ENCODE measurements around the gene SUMF1.

The SUMF1 gene

GRCh38 chr3:4411236-4411635, 55.8 kb downstream of the SUMF1 start:
- TF ChIP-seq EP300 (IDR thresholded peaks at IDR 0.05; ENCODE audit: borderline replicate concordance) (no peak), TAF1 (IDR thresholded peaks at IDR 0.05; ENCODE audit: low read depth) (no peak), CEBPB (IDR thresholded peaks at IDR 0.05) (no peak), NFIC (IDR thresholded peaks at IDR 0.05) (no peak), RAD21 (IDR thresholded peaks at IDR 0.05; ENCODE audit: low read depth) (no peak), EGR1 (IDR thresholded peaks at IDR 0.05) (no peak), TCF12 (IDR thresholded peaks at IDR 0.05; ENCODE audit: low read depth) (no peak), USF1 (IDR thresholded peaks at IDR 0.05) (no peak)

GRCh38 chr3:4410606-4411005, 56.5 kb downstream of the SUMF1 start:
- TF ChIP-seq EP300 (IDR thresholded peaks at IDR 0.05; ENCODE audit: borderline replicate concordance) (no peak), CEBPB (IDR thresholded peaks at IDR 0.05) (no peak)

- TF ChIP-seq REST (IDR thresholded peaks at IDR 0.05; ENCODE audit: low read depth) (no peak), EP300 (IDR thresholded peaks at IDR 0.05; ENCODE audit: borderline replicate concordance) (no peak), YY1 (IDR thresholded peaks at IDR 0.05; ENCODE audit: low read depth) (no peak), USF1 (IDR thresholded peaks at IDR 0.05) (no peak)
Measured at GRCh38 chr3:4409971-4410573, 57.0 kb downstream of the SUMF1 start.

- TF ChIP-seq REST (IDR thresholded peaks at IDR 0.05; ENCODE audit: low read depth) (no peak), CREB1 (IDR thresholded peaks at IDR 0.05; ENCODE audit: low read depth) (no peak), TEAD4 (IDR thresholded peaks at IDR 0.05) (no peak), TCF12 (IDR thresholded peaks at IDR 0.05; ENCODE audit: low read depth) (no peak), FOXM1 (IDR thresholded peaks at IDR 0.05; ENCODE audit: borderline replicate concordance, low read depth) (no peak), EGR1 (IDR thresholded peaks at IDR 0.05) (no peak), RAD21 (IDR thresholded peaks at IDR 0.05; ENCODE audit: low read depth) (no peak), TAF1 (IDR thresholded peaks at IDR 0.05; ENCODE audit: low read depth) (no peak), USF1 (IDR thresholded peaks at IDR 0.05) (no peak), YY1 (IDR thresholded peaks at IDR 0.05; ENCODE audit: low read depth) (no peak), CEBPB (IDR thresholded peaks at IDR 0.05) (no peak), MAX (IDR thresholded peaks at IDR 0.05) (no peak), EP300 (IDR thresholded peaks at IDR 0.05; ENCODE audit: borderline replicate concordance) (no peak), NFIC (IDR thresholded peaks at IDR 0.05) (no peak), ZBTB7A (IDR thresholded peaks at IDR 0.05; ENCODE audit: low read depth) (no peak)
Measured at GRCh38 chr3:4409415-4409814, 57.7 kb downstream of the SUMF1 start.

GRCh38 chr3:4408958-4409357, 58.1 kb downstream of the SUMF1 start:
- TF ChIP-seq RAD21 (IDR thresholded peaks at IDR 0.05; ENCODE audit: low read depth), result no peak
- no peak for TF ChIP-seq MAX (IDR thresholded peaks at IDR 0.05)
- TF ChIP-seq EGR1 (IDR thresholded peaks at IDR 0.05), result no peak
- TF ChIP-seq REST (IDR thresholded peaks at IDR 0.05; ENCODE audit: low read depth), result no peak
- no peak for TF ChIP-seq USF1 (IDR thresholded peaks at IDR 0.05)
- TF ChIP-seq TAF1 (IDR thresholded peaks at IDR 0.05; ENCODE audit: low read depth), result no peak
- TF ChIP-seq CEBPB (IDR thresholded peaks at IDR 0.05), result no peak
- no peak for TF ChIP-seq TEAD4 (IDR thresholded peaks at IDR 0.05)
- TF ChIP-seq ZBTB7A (IDR thresholded peaks at IDR 0.05; ENCODE audit: low read depth), result no peak
- TF ChIP-seq EP300 (IDR thresholded peaks at IDR 0.05; ENCODE audit: borderline replicate concordance), result no peak
- no peak for TF ChIP-seq CREB1 (IDR thresholded peaks at IDR 0.05; ENCODE audit: low read depth)
- no peak for TF ChIP-seq YY1 (IDR thresholded peaks at IDR 0.05; ENCODE audit: low read depth)
- no peak for TF ChIP-seq NFIC (IDR thresholded peaks at IDR 0.05)
- no peak for TF ChIP-seq TCF12 (IDR thresholded peaks at IDR 0.05; ENCODE audit: low read depth)
- TF ChIP-seq FOXM1 (IDR thresholded peaks at IDR 0.05; ENCODE audit: borderline replicate concordance, low read depth), result no peak

Data from Ishikawa (cell line).